HUES48 (cell line): ENCODE data around the gene RARRES2.

Experiments
- H3K27ac ChIP-seq: one replicate; pipeline ENCODE4 v1.7.0; 2013; ENCODE audit warnings: low read depth, low read length, inconsistent platforms
- H3K27me3 ChIP-seq: 2 replicates; pipeline ENCODE4 v1.6.1; 2013; ENCODE audit warnings: mild to moderate bottlenecking, low read length; ENCODE audit not compliant: control insufficient read depth, insufficient read depth
- H3K36me3 ChIP-seq: 2 replicates; pipeline ENCODE4 v1.6.1; 2013; ENCODE audit warnings: low read length; ENCODE audit not compliant: control insufficient read depth, insufficient read depth
- H3K4me1 ChIP-seq: 2 replicates; pipeline ENCODE4 v1.6.1; 2013; ENCODE audit warnings: mild to moderate bottlenecking, low read length; ENCODE audit not compliant: control insufficient read depth, insufficient read depth
- H3K4me3 ChIP-seq: 2 replicates; pipeline ENCODE4 v1.5.1; 2013; ENCODE audit warnings: mild to moderate bottlenecking, low read depth, low read length
- H3K9ac ChIP-seq: 2 replicates; pipeline ENCODE4 v1.6.1; 2013; ENCODE audit warnings: mild to moderate bottlenecking, low read depth, low read length, moderate library complexity
- H3K9me3 ChIP-seq: 2 replicates; pipeline ENCODE4 v1.6.1; 2013; ENCODE audit warnings: low read length; ENCODE audit not compliant: control insufficient read depth, insufficient read depth

RARRES2 gene

DNA sequence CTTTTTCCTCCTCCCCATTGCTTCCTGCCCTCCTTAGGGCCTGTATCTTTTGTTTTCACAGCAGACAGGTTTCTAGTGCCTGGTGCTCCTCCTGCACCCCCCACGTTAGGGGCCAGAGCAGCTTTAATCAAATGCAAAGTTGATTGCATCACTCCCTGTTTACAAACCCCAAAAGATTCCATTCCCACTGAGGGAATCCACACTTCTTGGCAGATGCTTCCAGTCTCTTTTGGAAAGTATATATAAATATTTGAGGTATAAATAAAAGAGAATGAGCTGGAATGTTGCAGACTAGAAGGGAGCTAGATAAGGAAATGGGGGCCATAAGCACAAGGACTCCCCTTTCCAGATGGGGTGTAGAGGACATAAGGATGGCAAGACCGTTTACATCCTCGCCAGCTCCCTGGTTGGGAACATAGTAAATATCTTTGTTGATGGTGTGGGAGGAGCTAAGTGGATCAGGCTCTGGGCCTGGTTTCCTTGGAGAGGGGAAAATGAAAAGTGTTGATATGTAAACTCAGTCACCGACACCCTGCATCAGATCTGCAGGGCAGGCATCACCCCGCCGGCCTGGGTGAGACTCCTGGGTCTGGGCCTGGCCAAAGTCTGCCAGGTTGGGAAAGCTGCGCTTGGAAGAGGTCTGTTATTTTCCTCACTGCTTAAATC is 6.2 kb downstream of the RARRES2 start:
- no peaks in the 10 kb centered on the region for H3K9me3 ChIP-seq
- peaks cover 57% of the 10 kb centered on the region for H3K36me3 ChIP-seq
- peak overlapping the region; percentile 40 for H3K4me3 ChIP-seq
- peak overlapping the region; percentile 11; the same call in 1 of the 2 replicates for H3K9ac ChIP-seq
- peaks cover 38% of the 10 kb centered on the region for H3K4me1 ChIP-seq
- peak overlapping the region; percentile 95 for H3K27ac ChIP-seq
- H3K27me3 ChIP-seq, result no peaks in the 10 kb centered on the region

DNA sequence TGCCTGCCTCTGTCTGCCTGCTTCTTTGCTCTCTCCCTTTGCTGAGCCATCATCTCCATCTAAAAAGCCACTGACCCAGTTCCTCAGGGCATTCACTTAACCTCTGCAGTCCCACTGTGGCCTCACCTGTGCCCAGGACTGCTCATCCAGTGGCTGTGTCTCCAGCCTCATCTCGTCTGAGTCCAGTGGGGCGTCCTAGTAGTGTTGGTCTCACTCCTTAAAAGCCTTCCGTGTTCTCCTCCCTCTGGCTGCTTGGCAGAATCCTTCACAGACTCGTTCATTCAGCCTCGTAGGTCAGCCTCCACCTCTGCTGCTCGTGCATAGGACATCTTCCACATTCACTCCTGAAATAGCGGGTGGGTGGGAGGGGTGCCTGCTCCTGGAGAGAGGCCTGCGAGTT is 7.3 kb downstream of the RARRES2 start:
- no peaks in the 10 kb centered on the region for H3K9me3 ChIP-seq
- peaks cover 61% of the 10 kb centered on the region for H3K36me3 ChIP-seq
- no peak overlapping the region for H3K9ac ChIP-seq
- H3K27me3 ChIP-seq, result no peaks in the 10 kb centered on the region
- H3K4me3 ChIP-seq, result no peak overlapping the region
- H3K4me1 ChIP-seq, result peaks cover 39% of the 10 kb centered on the region
- H3K27ac ChIP-seq, result peak overlapping the region; percentile 76

DNA sequence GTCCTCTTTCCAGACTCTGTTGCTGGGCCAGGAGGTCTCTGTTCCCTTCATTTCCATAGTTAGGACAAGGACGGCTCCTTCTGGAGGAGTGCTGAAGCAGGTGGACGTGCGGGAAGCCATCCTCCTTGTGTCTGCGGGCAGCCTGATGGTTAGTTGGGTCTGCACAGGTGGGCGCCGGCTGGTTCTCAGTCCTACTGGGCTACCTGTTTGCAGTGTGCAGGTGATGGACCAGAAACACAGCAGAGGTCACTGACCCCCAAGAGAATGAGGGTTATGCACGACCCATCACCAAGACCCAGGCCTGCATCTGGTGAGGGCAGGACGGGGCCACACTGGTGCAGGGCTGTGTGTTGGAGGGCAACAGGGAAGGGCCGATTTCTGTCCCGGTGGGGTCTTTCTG is 7.8 kb downstream of the RARRES2 start:
- Histone ChIP-seq H3K36me3 (peaks cover 61% of the 10 kb centered on the region), H3K9me3 (no peaks in the 10 kb centered on the region), H3K4me3 (no peak overlapping the region), H3K27me3 (no peaks in the 10 kb centered on the region), H3K27ac (no peak overlapping the region), H3K4me1 (peaks cover 39% of the 10 kb centered on the region), H3K9ac (no peak overlapping the region)

DNA sequence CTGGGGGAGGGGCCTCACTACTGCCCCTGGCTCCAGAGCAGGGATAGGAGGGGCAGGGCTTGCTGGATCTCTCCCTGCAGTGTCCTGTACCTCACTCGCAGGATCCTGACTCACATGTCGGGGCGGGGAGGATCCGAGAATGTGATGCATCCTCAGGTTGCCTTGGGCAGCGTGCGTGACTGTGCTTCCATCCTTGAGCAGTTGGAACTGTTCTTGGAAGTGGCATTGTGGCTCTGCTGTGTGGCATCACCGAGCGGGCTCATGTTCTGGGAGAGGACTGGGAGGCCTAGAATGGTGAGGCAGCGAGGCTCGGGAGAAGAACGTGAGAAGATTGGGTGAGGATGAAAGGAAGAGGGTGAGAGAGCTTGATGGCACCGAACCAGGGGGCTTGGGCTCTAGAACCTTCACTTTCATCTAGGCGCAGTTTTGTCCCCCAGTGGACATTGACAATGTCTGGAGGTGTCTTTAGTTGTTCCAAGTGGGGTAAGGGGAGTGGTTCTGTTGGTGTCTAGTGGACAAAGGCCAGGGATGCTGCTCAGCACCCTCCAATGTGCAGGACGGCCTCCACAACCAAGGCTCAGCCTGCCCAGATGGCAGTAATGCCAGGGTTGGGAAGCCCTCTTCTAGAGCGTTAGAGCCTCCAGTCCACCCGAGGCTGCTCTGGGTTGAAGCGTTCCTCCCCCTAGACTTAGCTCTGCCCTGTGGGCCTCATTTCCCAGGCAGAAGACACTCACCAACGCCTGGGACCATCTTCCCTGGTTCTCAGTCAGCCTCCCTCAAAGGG is 8.4 kb downstream of the RARRES2 start:
- no peak overlapping the region for H3K9ac ChIP-seq
- peaks cover 45% of the 10 kb centered on the region for H3K4me1 ChIP-seq
- peaks cover 63% of the 10 kb centered on the region for H3K36me3 ChIP-seq
- H3K27ac ChIP-seq, result no peak overlapping the region
- H3K4me3 ChIP-seq, result no peak overlapping the region
- no peaks in the 10 kb centered on the region for H3K27me3 ChIP-seq
- no peaks in the 10 kb centered on the region for H3K9me3 ChIP-seq

DNA sequence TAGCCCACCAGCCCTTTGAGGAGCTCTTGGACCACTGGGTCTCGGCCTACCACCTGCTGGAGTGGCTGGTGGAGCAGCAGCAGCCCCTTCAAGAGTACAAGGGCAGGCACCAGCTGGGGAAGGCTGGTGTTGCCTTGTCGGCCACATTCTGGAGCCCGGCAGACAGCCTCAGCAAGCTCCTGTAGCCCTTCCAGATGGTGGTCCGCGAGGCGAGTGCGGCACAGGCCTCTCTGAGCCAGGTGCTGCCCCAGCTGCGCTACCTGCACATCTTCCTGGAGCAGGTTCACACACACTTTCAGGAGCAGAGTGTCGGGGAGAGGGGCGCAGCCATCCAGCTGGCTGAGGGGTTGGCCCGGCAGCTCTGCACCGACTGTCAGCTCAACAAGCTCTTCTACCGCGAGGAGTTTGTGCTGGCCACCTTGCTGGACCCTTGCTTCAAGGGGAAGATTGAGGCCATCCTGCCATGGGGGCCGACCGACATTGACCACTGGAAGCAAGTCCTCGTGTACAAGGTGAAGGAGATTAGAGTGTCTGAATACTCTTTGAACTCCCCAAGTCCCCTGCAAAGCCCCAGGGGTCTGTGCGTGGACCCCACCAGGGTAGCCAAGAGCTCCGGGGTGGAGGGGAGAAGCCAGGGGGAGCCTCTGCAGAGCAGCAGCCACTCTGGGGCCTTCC is 11.1 kb downstream of the RARRES2 start:
- Histone ChIP-seq H3K27me3 (no peaks in the 10 kb centered on the region), H3K4me3 (no peak overlapping the region), H3K9me3 (no peaks in the 10 kb centered on the region), H3K27ac (peak overlapping the region; percentile 91), H3K36me3 (peaks cover 68% of the 10 kb centered on the region), H3K9ac (no peak overlapping the region), H3K4me1 (peaks cover 30% of the 10 kb centered on the region)

DNA sequence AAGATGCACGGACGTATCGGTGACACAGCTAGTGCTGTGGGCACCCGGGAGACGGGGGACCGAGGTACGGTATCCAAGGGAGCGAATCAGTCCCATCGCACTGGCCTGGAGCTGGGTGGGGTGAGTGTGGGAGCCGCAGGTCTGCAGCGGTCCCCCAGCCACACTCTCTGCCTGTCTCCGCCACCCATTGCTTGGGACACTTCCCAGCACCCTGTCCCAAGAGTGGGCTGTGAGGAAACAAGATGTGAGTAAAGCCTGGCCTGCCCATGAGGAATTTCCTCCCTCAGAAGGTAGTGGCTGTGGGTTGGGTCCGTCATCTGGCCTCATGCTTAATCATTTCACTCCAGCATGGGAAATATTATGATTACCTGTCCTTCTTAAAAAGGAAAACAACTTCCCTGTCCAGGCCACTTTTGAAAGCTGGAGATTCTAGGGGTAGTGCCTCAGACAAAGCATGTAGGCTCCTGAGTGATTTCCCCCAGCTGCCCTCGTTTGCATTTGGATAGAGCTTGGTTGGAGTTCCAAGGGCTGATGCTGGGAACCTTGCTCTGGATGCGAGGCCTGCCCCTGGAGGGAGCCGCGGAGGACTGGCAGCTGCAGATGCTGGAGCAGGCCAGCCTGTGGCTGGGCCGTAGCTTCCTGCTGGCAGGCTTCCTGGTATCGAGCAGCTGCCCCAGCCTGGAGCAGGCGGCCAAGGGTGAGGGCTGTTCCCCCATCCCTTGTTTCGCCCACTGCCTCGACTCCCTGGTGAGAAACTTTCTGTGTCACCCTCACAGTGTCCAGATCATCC is 11.9 kb downstream of the RARRES2 start:
- H3K4me1 ChIP-seq, result peaks cover 30% of the 10 kb centered on the region
- peak overlapping the region; percentile 91 for H3K27ac ChIP-seq
- H3K4me3 ChIP-seq, result no peak overlapping the region
- H3K9me3 ChIP-seq, result no peaks in the 10 kb centered on the region
- peaks cover 72% of the 10 kb centered on the region for H3K36me3 ChIP-seq
- H3K27me3 ChIP-seq, result no peaks in the 10 kb centered on the region
- no peak overlapping the region for H3K9ac ChIP-seq

DNA sequence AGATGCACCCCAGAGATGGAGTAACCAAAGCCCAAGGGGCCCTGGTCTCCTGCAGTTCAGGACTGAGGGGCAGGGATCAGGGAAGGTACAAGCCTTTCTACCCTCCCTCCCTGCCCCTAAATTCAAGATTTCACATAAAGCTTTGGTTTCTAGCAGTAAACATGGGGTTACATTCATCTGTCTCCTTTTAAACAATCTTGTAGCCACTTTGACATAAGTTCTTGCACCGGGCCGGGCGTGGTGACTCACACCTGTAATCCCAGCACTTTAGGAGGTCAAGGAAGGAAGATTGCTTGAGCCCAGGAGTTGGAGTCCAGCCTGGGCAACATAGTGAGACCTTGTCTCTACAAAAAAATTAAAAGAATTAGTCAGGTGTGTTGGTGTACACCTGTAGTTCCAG is 14.1 kb downstream of the RARRES2 start:
- Histone ChIP-seq H3K9me3 (no peaks in the 10 kb centered on the region), H3K27ac (no peak overlapping the region), H3K36me3 (peaks cover 66% of the 10 kb centered on the region), H3K27me3 (no peaks in the 10 kb centered on the region), H3K4me1 (peaks cover 36% of the 10 kb centered on the region), H3K9ac (no peak overlapping the region), H3K4me3 (no peak overlapping the region)

DNA sequence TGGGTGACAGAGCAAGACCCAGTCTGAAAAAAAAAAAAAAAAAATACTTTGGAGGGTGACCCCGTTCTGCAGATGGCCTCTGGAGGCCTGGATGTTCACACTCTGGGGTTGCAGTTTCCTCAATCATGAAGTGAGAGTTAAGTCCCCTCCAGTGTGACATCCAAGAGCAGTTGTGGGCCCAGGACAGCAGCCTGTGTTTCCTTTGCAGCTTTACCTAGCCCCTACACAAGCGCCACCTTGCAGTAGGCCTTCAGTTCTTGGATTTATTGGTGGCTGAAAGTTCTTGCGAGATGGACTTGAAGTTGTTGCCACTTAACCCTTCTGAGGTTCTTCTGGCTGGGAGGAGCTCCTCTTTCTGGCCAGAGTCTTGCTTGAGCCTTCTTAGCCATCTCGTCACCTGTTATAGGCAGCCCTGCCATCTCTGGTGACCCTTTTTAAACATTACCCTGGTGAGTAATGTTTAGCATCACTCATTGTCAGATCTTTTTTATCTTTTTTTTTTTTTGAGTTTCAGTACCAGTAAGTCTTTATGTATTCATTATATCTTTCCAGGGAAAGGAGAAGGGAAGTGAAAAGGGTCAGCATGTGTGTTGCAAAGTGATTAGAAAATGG is 14.7 kb downstream of the RARRES2 start:
- no peaks in the 10 kb centered on the region for H3K9me3 ChIP-seq
- peaks cover 37% of the 10 kb centered on the region for H3K4me1 ChIP-seq
- H3K4me3 ChIP-seq, result no peak overlapping the region
- H3K27ac ChIP-seq, result no peak overlapping the region
- no peaks in the 10 kb centered on the region for H3K27me3 ChIP-seq
- H3K36me3 ChIP-seq, result peaks cover 62% of the 10 kb centered on the region
- no peak overlapping the region for H3K9ac ChIP-seq

DNA sequence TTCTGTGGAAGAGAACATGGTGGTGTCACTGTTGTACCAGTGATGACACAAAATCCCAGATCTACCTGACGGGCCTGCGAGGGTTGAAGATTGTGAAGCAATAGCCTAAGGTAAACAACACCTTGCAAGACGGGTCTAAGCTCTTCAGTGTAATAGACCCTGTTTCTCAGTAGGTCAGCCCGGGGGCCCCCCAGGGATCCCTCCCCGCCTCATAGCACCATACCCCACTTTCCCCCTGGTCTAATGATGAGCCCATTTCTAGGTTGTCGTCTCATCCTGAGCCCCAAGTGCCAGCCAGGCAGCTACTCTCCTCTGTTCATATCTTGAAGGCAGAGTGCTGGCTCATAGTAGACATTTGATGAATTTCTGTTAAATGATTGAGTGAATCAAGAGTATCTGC is 15.5 kb downstream of the RARRES2 start:
- H3K9me3 ChIP-seq, result no peaks in the 10 kb centered on the region
- peaks cover 53% of the 10 kb centered on the region for H3K36me3 ChIP-seq
- no peak overlapping the region for H3K4me3 ChIP-seq
- no peaks in the 10 kb centered on the region for H3K27me3 ChIP-seq
- peaks cover 37% of the 10 kb centered on the region for H3K4me1 ChIP-seq
- no peak overlapping the region for H3K27ac ChIP-seq
- no peak overlapping the region for H3K9ac ChIP-seq

DNA sequence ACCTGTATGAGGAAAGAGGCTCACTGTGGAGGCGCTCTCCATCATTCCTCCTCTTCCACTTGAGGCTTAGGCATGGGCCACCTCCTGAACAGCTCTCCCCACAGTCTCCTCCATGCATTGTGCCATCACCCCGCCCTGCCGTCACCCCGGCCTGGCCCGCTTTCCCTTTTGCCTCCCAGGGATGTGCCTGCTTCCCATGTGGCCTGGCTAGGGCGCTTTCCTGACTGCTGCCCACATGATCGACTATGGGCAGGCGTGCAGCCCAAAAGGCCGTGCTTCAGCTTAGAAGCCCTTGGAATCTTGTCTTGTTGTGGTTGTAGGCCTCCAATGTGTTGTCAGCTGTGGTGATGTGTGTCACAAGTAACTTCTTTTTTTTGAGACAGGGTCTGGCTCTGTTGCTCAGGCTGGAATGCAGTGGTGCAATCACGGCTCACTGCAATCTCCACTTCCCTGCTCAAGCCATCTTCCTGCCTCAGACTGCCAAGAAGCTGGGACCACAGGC is 16.3 kb downstream of the RARRES2 start:
- Histone ChIP-seq H3K36me3 (peaks cover 46% of the 10 kb centered on the region), H3K9me3 (no peaks in the 10 kb centered on the region), H3K27ac (no peak overlapping the region), H3K9ac (no peak overlapping the region), H3K27me3 (no peaks in the 10 kb centered on the region), H3K4me1 (peaks cover 33% of the 10 kb centered on the region), H3K4me3 (no peak overlapping the region)
